NB4 (cell line): ENCODE data around the gene COL6A6.

Experiments used
- DNase-seq: peaks from one replicate; pipeline ENCODE4 v3.0.0; 2010; ENCODE audit warnings: low read depth
- H3K4me3 ChIP-seq: one replicate; pipeline ENCODE4 v1.5.1; 2011; ENCODE audit warnings: mild to moderate bottlenecking, low read depth, low read length, moderate library complexity
- MYC ChIP-seq: IDR thresholded peaks from 2 replicates; pipeline ENCODE4 v1.6.1; 2011; ENCODE audit warnings: low read depth, low read length
- POLR2A ChIP-seq: IDR thresholded peaks from 2 replicates; pipeline ENCODE4 v1.6.1; 2011; ENCODE audit warnings: mild to moderate bottlenecking; ENCODE audit not compliant: insufficient read length; ENCODE audit errors: extremely low read depth
- TF ChIP-seq, protein P1 (sequence below): IDR thresholded peaks from one replicate; pipeline ENCODE4 v1.5.1; 2012; ENCODE audit warnings: low read depth, low read length
- TF ChIP-seq, protein P2 (sequence below): IDR thresholded peaks from 2 replicates; pipeline ENCODE4 v1.6.1; 2011; ENCODE audit warnings: low read depth, low read length

Gene COL6A6

DNA sequence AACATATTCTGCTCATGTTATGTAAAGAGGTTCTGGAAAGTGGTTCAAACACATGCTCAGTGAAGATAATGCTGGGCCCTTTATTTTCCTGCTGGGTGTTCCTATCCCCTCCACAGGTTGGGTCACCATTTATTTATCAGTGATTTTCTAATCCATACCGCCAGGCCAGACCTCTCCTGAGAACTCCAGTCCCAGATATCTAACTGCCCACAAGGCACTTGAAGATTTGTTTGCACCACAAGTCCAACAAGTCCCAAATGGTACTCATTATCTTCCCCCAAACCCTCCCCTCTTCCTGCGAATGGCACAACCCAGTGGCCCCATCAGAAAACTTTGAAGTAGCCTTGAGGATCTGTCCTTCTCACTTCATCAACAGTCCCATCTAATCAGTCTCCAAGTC, 5.4 kb downstream of the COL6A6 start:
- no peak overlapping the region for H3K4me3 ChIP-seq
- no peak for DNase-seq
- TF ChIP-seq MYC (no peak), POLR2A (no peak)
- TF ChIP-seq, protein P1, sequence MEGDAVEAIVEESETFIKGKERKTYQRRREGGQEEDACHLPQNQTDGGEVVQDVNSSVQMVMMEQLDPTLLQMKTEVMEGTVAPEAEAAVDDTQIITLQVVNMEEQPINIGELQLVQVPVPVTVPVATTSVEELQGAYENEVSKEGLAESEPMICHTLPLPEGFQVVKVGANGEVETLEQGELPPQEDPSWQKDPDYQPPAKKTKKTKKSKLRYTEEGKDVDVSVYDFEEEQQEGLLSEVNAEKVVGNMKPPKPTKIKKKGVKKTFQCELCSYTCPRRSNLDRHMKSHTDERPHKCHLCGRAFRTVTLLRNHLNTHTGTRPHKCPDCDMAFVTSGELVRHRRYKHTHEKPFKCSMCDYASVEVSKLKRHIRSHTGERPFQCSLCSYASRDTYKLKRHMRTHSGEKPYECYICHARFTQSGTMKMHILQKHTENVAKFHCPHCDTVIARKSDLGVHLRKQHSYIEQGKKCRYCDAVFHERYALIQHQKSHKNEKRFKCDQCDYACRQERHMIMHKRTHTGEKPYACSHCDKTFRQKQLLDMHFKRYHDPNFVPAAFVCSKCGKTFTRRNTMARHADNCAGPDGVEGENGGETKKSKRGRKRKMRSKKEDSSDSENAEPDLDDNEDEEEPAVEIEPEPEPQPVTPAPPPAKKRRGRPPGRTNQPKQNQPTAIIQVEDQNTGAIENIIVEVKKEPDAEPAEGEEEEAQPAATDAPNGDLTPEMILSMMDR: no peak
- TF ChIP-seq, protein P2, sequence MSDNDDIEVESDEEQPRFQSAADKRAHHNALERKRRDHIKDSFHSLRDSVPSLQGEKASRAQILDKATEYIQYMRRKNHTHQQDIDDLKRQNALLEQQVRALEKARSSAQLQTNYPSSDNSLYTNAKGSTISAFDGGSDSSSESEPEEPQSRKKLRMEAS: no peak

DNA sequence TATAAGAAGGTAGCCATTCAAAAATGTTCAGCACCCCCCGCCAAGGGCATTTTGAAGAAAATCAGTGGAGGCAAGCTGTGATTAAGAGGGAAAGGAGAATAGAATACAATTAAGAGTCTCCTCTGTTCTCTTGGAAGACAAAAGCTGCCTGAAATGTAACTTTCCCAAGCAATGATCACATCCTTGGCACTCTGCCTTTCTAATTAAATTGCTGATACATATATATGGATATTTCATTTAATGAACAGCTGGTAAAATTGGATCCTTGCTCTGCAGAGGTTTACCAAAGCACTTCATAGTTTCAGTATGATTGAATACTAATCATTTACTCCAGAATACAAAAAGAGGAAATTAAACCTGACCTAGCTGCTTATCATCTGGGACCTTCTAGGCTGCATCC, 10.4 kb downstream of the COL6A6 start:
- no peak for DNase-seq
- TF ChIP-seq POLR2A: no peak
- TF ChIP-seq MYC: no peak
- TF ChIP-seq, protein P2: no peak
- TF ChIP-seq, protein P1: no peak
- H3K4me3 ChIP-seq: no peak overlapping the region

DNA sequence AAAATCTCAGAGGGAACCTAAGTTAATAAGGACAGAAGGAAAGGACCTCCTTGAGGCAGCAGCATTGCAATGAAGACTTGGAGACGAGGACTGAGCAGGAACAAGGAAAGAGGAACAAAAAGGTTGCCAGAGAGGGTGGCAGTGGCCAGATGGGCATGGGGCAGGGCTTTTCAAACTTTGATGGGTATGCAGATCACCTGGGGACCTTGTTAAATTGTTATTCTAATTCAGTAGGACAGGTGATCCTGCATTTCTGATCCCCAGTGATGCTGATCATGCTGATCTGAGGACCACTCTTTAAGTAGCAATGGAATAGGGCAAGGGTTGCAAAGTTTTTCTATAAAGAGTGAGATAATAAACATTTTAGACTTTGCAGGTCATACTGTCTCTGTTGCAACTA, 11.1 kb downstream of the COL6A6 start:
- DNase-seq: no peak
- H3K4me3 ChIP-seq: no peak overlapping the region
- TF ChIP-seq POLR2A (no peak), MYC (no peak)
- TF ChIP-seq, protein P2: no peak
- TF ChIP-seq, protein P1: no peak

DNA sequence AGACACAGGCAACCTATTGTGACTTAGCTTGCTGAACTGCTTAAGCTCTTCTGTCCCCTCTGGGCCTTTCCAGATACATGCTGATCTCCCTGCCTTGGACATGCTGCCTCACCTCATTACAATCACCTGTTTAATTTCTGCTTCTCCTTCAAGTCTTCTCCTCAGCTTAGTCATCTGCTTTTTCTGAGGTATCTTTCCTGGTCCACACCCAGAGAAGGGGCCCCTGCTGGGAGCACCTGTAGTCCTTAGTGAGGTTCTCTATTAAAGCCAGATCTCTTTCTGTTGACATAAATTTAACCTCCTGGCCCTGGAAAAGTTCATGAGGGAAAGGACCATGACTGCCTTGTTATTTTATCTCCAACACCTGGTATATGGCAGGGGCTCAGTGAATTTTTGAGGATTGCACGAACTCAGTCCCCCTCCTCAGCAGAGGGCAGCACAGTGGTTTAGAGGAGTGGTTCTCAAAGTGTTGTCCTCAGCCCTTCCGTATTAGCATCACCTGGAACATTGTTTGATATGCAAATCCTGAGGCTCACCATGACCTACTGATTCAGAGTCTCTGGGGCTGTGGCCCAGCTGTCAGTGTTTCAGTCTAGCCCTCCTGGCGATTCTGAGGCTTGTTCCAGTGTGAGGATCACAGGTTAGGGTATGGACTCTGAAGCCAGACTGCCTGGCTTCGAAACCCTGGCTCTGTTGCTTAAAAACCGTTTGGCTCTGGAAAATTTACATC, 12.7 kb downstream of the COL6A6 start:
- TF ChIP-seq MYC (no peak), POLR2A (no peak)
- TF ChIP-seq, protein P2: no peak
- TF ChIP-seq, protein P1: no peak
- H3K4me3 ChIP-seq: no peak overlapping the region
- DNase-seq: no peak

DNA sequence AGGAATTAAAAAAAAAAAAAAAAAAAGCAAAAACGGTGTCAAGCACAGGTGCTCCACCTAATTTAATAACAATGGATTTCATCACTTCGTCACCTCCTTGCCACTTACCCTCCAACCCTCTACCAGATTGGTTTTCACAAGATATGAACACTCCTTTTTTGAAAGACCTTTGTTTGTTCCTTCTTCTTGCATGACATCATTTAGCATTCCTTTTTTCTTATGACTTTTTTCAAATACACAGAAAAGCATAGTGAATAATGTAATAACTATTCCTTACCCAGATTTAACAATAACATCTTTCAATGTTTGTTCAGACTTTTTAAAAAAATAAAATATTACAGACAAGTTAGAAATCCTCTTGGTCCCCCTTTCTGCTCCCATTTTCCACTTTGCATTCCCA, 16.3 kb downstream of the COL6A6 start:
- H3K4me3 ChIP-seq: no peak overlapping the region
- no peak for DNase-seq
- TF ChIP-seq MYC: no peak
- TF ChIP-seq, protein P1: no peak
